ENCODE measurements around the gene ICE2. TPM values are rescaled to one million over a fixed set of nuclear protein-coding genes. Genes with fewer than 3 reads are reported as not detected.

ICE2 gene
- total RNA-seq, 1 donor from 2014 or later, result 49.9 TPM

GRCh38 chr15:60379525-60380274 is 99.2 kb downstream of the ICE2 start:
- no peaks in the 10 kb centered on the region for H3K9me3 ChIP-seq
- no peak overlapping the region for H3K4me3 ChIP-seq
- H3K27me3 ChIP-seq, result no peaks in the 10 kb centered on the region
- no peak for DNase-seq
- peak overlapping the region; percentile 12 for H3K27ac ChIP-seq
- intact Hi-C loops (cut with DNase I), result no loop called here
- H3K36me3 ChIP-seq, result peaks cover 92% of the 10 kb centered on the region
- no peak for TF ChIP-seq CTCF (IDR thresholded peaks at IDR 0.05)
- ATAC-seq, result peak; percentile 65
- H3K4me1 ChIP-seq, result peaks cover 40% of the 10 kb centered on the region

GRCh38 chr15:60379185-60379524 is 99.8 kb downstream of the ICE2 start:
- Histone ChIP-seq H3K4me3 (no peak overlapping the region), H3K9me3 (no peaks in the 10 kb centered on the region), H3K27ac (no peak overlapping the region), H3K4me1 (peaks cover 42% of the 10 kb centered on the region), H3K36me3 (peaks cover 92% of the 10 kb centered on the region), H3K27me3 (no peaks in the 10 kb centered on the region)
- ATAC-seq (no peak), DNase-seq (no peak)
- intact Hi-C loops (cut with DNase I), result no loop called here
- no peak for TF ChIP-seq CTCF (IDR thresholded peaks at IDR 0.05)

- Histone ChIP-seq H3K9me3 (no peaks in the 10 kb centered on the region), H3K27me3 (no peaks in the 10 kb centered on the region), H3K36me3 (peaks cover 90% of the 10 kb centered on the region), H3K27ac (peak overlapping the region; percentile 14), H3K4me1 (peaks cover 58% of the 10 kb centered on the region), H3K4me3 (no peak overlapping the region)
- DNase-seq (no peak), ATAC-seq (no peak)
- TF ChIP-seq CTCF (IDR thresholded peaks at IDR 0.05), result no peak
- intact Hi-C loops (cut with DNase I), result no loop called here
These were observed 102.3 kb downstream of the ICE2 start for GRCh38 chr15:60376677-60377095.

- Histone ChIP-seq H3K27me3 (no peaks in the 10 kb centered on the region), H3K4me3 (no peak overlapping the region), H3K27ac (peak overlapping the region; percentile 47), H3K36me3 (peaks cover 90% of the 10 kb centered on the region), H3K9me3 (no peaks in the 10 kb centered on the region), H3K4me1 (peaks cover 71% of the 10 kb centered on the region)
- DNase-seq, result no peak
- intact Hi-C loops (cut with DNase I), result no loop called here
- ATAC-seq, result no peak
- no peak for TF ChIP-seq CTCF (IDR thresholded peaks at IDR 0.05)
These were observed 103.6 kb downstream of the ICE2 start for GRCh38 chr15:60375306-60375705.

GRCh38 chr15:60374628-60375081 is 104.3 kb downstream of the ICE2 start:
- peaks cover 89% of the 10 kb centered on the region for H3K36me3 ChIP-seq
- no peaks in the 10 kb centered on the region for H3K27me3 ChIP-seq
- peaks cover 67% of the 10 kb centered on the region for H3K4me1 ChIP-seq
- peak; percentile 87 for ATAC-seq
- no peak overlapping the region for H3K4me3 ChIP-seq
- intact Hi-C loops (cut with DNase I), result no loop called here
- H3K27ac ChIP-seq, result peak overlapping the region; percentile 47
- TF ChIP-seq CTCF (IDR thresholded peaks at IDR 0.05), result no peak
- no peaks in the 10 kb centered on the region for H3K9me3 ChIP-seq
- DNase-seq, result peak; percentile 64
